Sigmoid colon (tissue), 7 donors: Measurements from ENCODE around the gene DZIP1. TPM values are rescaled to one million over a fixed set of nuclear protein-coding genes. Genes with fewer than 3 reads are reported as not detected.

Source experiments
- DNase-seq: peaks from one replicate; pipeline ENCODE4 v3.0.0-alpha.2; 2019
- H3K27ac ChIP-seq, 4 donors: fragments of 200-600 bp; sonication (generic); one replicate each; pipeline ENCODE4 v1.5.1; 2016 to 2019; ENCODE audit warnings: mild to moderate bottlenecking in 1 of 4
- H3K27me3 ChIP-seq, 3 donors: fragments of 200-600 bp; sonication (generic); one replicate each; pipeline ENCODE4 v1.5.1; 2019; ENCODE audit warnings: mild to moderate bottlenecking in 1 of 3
- H3K36me3 ChIP-seq, 4 donors: fragments of 200-600 bp; sonication (generic); one replicate each; pipeline ENCODE4 v1.5.1; 2016 to 2019
- H3K4me1 ChIP-seq, 4 donors: fragments of 200-600 bp; sonication (generic); one replicate each; pipeline ENCODE4 v1.5.1; 2017 to 2019
- H3K4me3 ChIP-seq, 4 donors: fragments of 200-600 bp; sonication (generic); one replicate each; pipeline ENCODE4 v1.5.1; 2017 to 2019; ENCODE audit warnings: mild to moderate bottlenecking in 2 of 4, moderate library complexity in 1 of 4
- H3K9me3 ChIP-seq, 4 donors: fragments of 200-600 bp in 3 of 4; sonication (generic) in 3 of 4; one replicate each; pipeline versions ENCODE4 v1.5.1 to v1.6.1; 2013 to 2019
- CTCF ChIP-seq, 4 experiments: fragments of 450-650 bp in 3 of 4; fragments of 200-600 bp in 1 of 4; IDR thresholded peaks; one replicate each; pipeline ENCODE4 v1.5.1; 2016 to 2019; ENCODE audit warnings: antibody characterized with exemption in 4 of 4, mild to moderate bottlenecking in 3 of 4, moderate library complexity in 2 of 4
- EP300 ChIP-seq, 4 donors: sonication (generic); formaldehyde crosslinking; IDR thresholded peaks; one replicate each; pipeline ENCODE4 v1.6.1; 2017; ENCODE audit warnings: antibody characterized with exemption in 4 of 4
- POLR2A ChIP-seq, 2 donors: fragments of 450-650 bp; IDR thresholded peaks; one replicate each; pipeline ENCODE4 v1.6.1; 2016; ENCODE audit warnings: antibody characterized with exemption in 2 of 2, mild to moderate bottlenecking in 2 of 2, moderate library complexity in 2 of 2
- POLR2AphosphoS5 ChIP-seq, 4 donors: sonication (generic); formaldehyde crosslinking; IDR thresholded peaks; one replicate each; pipeline ENCODE4 v1.6.1; 2017; ENCODE audit warnings: antibody characterized with exemption in 4 of 4
- WGBS, 2 donors: extraction: QIAGEN DNeasy Blood & Tissue Kit; methylation state at CpG; one replicate each; pipeline ENCODE4 v1.1.7; 2013; 5-methylcytosine and 5-hydroxymethylcytosine counted together
- intact Hi-C: fragments of 100-400 bp; cut with DNase I; formaldehyde crosslinking; loops from one replicate; pipeline ENCODE4 v1.15.1; 2023
- polyA plus RNA-seq, 3 donors: library from polyadenylated mRNA; stranded (reverse); fragments of 200-250 nt; gene quantifications; one replicate each; pipeline ENCODE4 v1.2.3, GENCODE V29; 2013
- total RNA-seq, 4 donors: library from RNA; depleted of rRNA; stranded (reverse); fragments of >200 nt; gene quantifications; one replicate each; pipeline ENCODE4 v1.1.0, GENCODE V29; 2016
- donor health status: healthy with polysubstance abuse.
- donor health status: Bipolar disorder and iron deficiency.
- donor health status: healthy.

Gene DZIP1
- total and polyA plus RNA-seq, 7 donors, result 1.8 to 41.8 (median 17.5) TPM

DNA sequence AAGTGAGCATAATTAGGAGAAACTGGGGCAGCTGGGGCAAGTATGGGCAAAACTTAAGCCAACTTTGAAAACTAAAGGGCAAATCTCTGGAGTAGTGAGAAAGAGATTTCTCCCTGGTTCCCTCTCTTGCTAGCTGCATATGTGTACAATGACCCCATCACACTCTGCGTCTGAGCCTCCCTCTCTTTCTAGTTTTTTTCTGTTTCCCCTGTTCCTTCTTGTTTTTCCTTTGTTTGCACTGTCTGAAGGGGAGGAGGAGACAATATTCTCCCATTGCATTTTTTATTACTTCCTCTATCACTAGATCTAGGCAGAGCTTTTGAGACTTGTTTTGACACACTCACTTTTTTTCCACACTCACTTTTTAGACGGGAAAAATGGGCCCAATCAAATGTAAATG lies 103.2 kb downstream of the DZIP1 start:
- H3K4me1 ChIP-seq, result peaks cover 0 to 7% (median 5%) of the 10 kb centered on the region in 4 donors
- WGBS, 2 donors, result 7 to 37% methylated on average over 2 of the region's 2 CpGs
- intact Hi-C loops, result no loop called here
- H3K36me3 ChIP-seq, result no peaks in the 10 kb centered on the region
- no peak overlapping the region for H3K27ac ChIP-seq
- peaks cover 0 to 5% (median 0%) of the 10 kb centered on the region in 3 donors for H3K27me3 ChIP-seq
- no peak overlapping the region for H3K4me3 ChIP-seq
- DNase-seq, result no peak
- H3K9me3 ChIP-seq, result no peaks in the 10 kb centered on the region
- TF ChIP-seq CTCF (IDR thresholded peaks at IDR 0.05) (no peak), POLR2A (IDR thresholded peaks at IDR 0.05) (no peak), EP300 (IDR thresholded peaks at IDR 0.05) (no peak), POLR2AphosphoS5 (IDR thresholded peaks at IDR 0.05) (no peak)

- WGBS, 2 donors, result 48 to 49% methylated on average over 6 of the region's 6 CpGs
- Histone ChIP-seq H3K36me3 (no peaks in the 10 kb centered on the region), H3K4me3 (no peak overlapping the region), H3K9me3 (no peaks in the 10 kb centered on the region), H3K27me3 (peaks cover 0 to 3% (median 0%) of the 10 kb centered on the region in 3 donors), H3K27ac (no peak overlapping the region), H3K4me1 (peaks cover 0 to 7% (median 5%) of the 10 kb centered on the region in 4 donors)
- TF ChIP-seq EP300 (IDR thresholded peaks at IDR 0.05) (no peak), POLR2AphosphoS5 (IDR thresholded peaks at IDR 0.05) (no peak), POLR2A (IDR thresholded peaks at IDR 0.05) (no peak), CTCF (IDR thresholded peaks at IDR 0.05) (no peak)
- intact Hi-C loops, result no loop called here
- DNase-seq, result no peak
These were observed 103.6 kb downstream of the DZIP1 start for GRCh38 chr13:95540888-95541287.

DNA sequence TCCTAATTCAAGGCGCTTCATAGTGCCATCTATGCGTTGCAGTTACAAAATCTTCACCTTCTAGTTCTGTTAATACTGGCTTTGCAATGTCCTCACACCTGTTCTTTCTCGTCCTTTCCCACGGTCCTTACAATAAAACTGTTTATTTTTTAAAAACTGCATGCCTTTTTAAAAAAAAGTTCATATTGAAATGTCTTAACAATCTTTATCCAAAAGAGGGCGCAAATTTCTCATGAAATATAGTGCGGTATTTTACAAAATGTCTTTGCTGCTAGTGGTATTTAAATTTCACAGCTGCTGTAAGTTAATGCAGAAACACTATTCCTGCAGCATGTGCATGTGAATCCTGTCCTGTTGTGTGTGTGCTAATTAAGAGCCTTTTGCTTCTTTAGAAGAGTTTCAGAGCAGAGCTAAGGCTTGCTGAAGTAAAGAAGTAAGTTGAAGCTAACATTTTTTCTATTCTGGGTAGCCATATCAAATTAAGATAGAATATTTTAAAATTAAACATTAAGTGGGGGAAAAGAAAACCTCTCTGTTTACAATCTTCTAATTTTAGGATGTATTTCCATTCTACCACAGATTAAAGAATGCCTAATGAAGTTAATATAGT lies 107.8 kb downstream of the DZIP1 start:
- DNase-seq, result no peak
- no peak overlapping the region for H3K27ac ChIP-seq
- H3K36me3 ChIP-seq, result no peaks in the 10 kb centered on the region
- WGBS, 2 donors, result 7 to 21% methylated on average over 6 of the region's 6 CpGs
- no peak overlapping the region for H3K4me3 ChIP-seq
- H3K27me3 ChIP-seq, result no peaks in the 10 kb centered on the region
- no peaks in the 10 kb centered on the region for H3K9me3 ChIP-seq
- intact Hi-C loops, result no loop called here
- TF ChIP-seq CTCF (IDR thresholded peaks at IDR 0.05) (peak in 2 of 4 experiments; percentile 11 to 21), POLR2AphosphoS5 (IDR thresholded peaks at IDR 0.05) (no peak), POLR2A (IDR thresholded peaks at IDR 0.05) (no peak), EP300 (IDR thresholded peaks at IDR 0.05) (no peak)
- peaks cover 0 to 7% (median 5%) of the 10 kb centered on the region in 4 donors for H3K4me1 ChIP-seq

- no peak for TF ChIP-seq CTCF (IDR thresholded peaks at IDR 0.05)
- no peak for TF ChIP-seq POLR2AphosphoS5 (IDR thresholded peaks at IDR 0.05)
- no peak for TF ChIP-seq POLR2A (IDR thresholded peaks at IDR 0.05)
- no peak for TF ChIP-seq EP300 (IDR thresholded peaks at IDR 0.05)
- H3K36me3 ChIP-seq, result no peaks in the 10 kb centered on the region
- no peak overlapping the region for H3K27ac ChIP-seq
- WGBS, 2 donors, result 37 to 75% methylated on average over 3 of the region's 3 CpGs
- H3K4me3 ChIP-seq, result no peak overlapping the region
- H3K27me3 ChIP-seq, result no peaks in the 10 kb centered on the region
- no peaks in the 10 kb centered on the region for H3K4me1 ChIP-seq
- intact Hi-C loops, result no loop called here
- no peak for DNase-seq
- H3K9me3 ChIP-seq, result no peaks in the 10 kb centered on the region
These were observed 109.3 kb downstream of the DZIP1 start for GRCh38 chr13:95535243-95535642.
